HepG2 (cell line): Measurements from ENCODE around the gene PPM1G. TPM values are rescaled to one million over a fixed set of nuclear protein-coding genes. Genes with fewer than 3 reads are reported as not detected.

Source experiments
- DNMT1 ChIP-seq: sonication (generic); formaldehyde crosslinking; IDR thresholded peaks from 2 replicates; pipeline ENCODE4 v1.5.1; 2020; ENCODE audit warnings: mild to moderate bottlenecking, missing genetic modification reagents
- HDAC1 ChIP-seq: sonication (generic); formaldehyde crosslinking; IDR thresholded peaks from 2 replicates; pipeline ENCODE4 v1.5.1; 2020; ENCODE audit warnings: mild to moderate bottlenecking, missing genetic modification reagents
- KAT7 ChIP-seq: IDR thresholded peaks from 2 replicates; pipeline ENCODE4 v1.6.1; 2018; ENCODE audit warnings: borderline replicate concordance, missing compliant biosample characterization
- MTA3 ChIP-seq: sonication (generic); formaldehyde crosslinking; IDR thresholded peaks from 2 replicates; pipeline ENCODE4 v1.4.0; 2020; ENCODE audit warnings: missing genetic modification reagents
- NFYB ChIP-seq: sonication (generic); formaldehyde crosslinking; IDR thresholded peaks from 2 replicates; pipeline ENCODE4 v1.4.0; 2020; ENCODE audit warnings: missing genetic modification reagents
- REL ChIP-seq: sonication (generic); formaldehyde crosslinking; conservative IDR thresholded peaks from 2 replicates; pipeline ENCODE4 v1.8.0; 2022; ENCODE audit warnings: mild to moderate bottlenecking, missing genetic modification reagents, moderate library complexity
- RELA ChIP-seq: sonication (generic); formaldehyde crosslinking; IDR thresholded peaks from 2 replicates; pipeline ENCODE4 v1.4.0; 2020; ENCODE audit warnings: missing genetic modification reagents
- RFX5 ChIP-seq: IDR thresholded peaks from 2 replicates; pipeline ENCODE4 v1.6.1; 2011; ENCODE audit warnings: low read depth, low read length, improper control_type of control experiment
- SIN3B ChIP-seq: fragments of 150-350 bp; IDR thresholded peaks from 2 replicates; pipeline ENCODE4 v1.6.1; 2014; ENCODE audit warnings: low read length
- SMAD3 ChIP-seq: sonication (generic); formaldehyde crosslinking; IDR thresholded peaks from 2 replicates; pipeline ENCODE4 v1.4.0; 2020; ENCODE audit warnings: missing genetic modification reagents
- SP4 ChIP-seq: sonication (generic); formaldehyde crosslinking; IDR thresholded peaks from 2 replicates; pipeline ENCODE4 v1.8.1; 2023; ENCODE audit warnings: mild to moderate bottlenecking, missing genetic modification reagents
- ZBTB33 ChIP-seq: sonication (generic); formaldehyde crosslinking; IDR thresholded peaks from 2 replicates; pipeline ENCODE4 v1.4.0; 2020; ENCODE audit warnings: missing genetic modification reagents
- ZBTB42 ChIP-seq: sonication (generic); formaldehyde crosslinking; IDR thresholded peaks from 2 replicates; pipeline ENCODE4 v1.5.0; 2020; ENCODE audit warnings: mild to moderate bottlenecking, missing genetic modification reagents
- ZNF33A ChIP-seq: sonication (generic); formaldehyde crosslinking; IDR thresholded peaks from 2 replicates; pipeline ENCODE4 v1.5.1; 2020; ENCODE audit warnings: missing genetic modification reagents, mild to moderate bottlenecking, moderate library complexity, borderline replicate concordance
- ZNF619 ChIP-seq: sonication (generic); formaldehyde crosslinking; IDR thresholded peaks from 2 replicates; pipeline ENCODE4 v1.4.0; 2020; ENCODE audit warnings: mild to moderate bottlenecking, missing genetic modification reagents
- ZNF687 ChIP-seq: sonication (generic); formaldehyde crosslinking; IDR thresholded peaks from 2 replicates; pipeline ENCODE4 v1.5.1; 2020; ENCODE audit warnings: mild to moderate bottlenecking, missing genetic modification reagents, moderate library complexity
- ZUFSP ChIP-seq: sonication (generic); formaldehyde crosslinking; IDR thresholded peaks from 2 replicates; pipeline ENCODE4 v1.9.0; 2021; ENCODE audit warnings: missing genetic modification reagents, mild to moderate bottlenecking, borderline replicate concordance
- polyA plus RNA-seq, 8 experiments: library from polyadenylated mRNA; depleted of rRNA in 3 of 8; stranded (reverse) in 7 of 8; unstranded in 1 of 8; fragments of >200 nt; fragmentation: Illumina TruSeq in 4 of 8; extraction: Trizol in 4 of 8; gene quantifications; 2 replicates each; pipeline versions ENCODE4 v1.2.1 to v1.2.3, GENCODE V29; 2011 to 2016; ENCODE audit warnings: low read depth in 4 of 8, missing spikeins in 1 of 8, mixed read lengths in 1 of 8; ENCODE audit not compliant: insufficient read depth in 1 of 8
- total RNA-seq, 5 experiments: library from RNA; depleted of rRNA; stranded (reverse); fragments of >200 nt; fragmentation: Illumina TruSeq; extraction: Trizol; gene quantifications; 2 replicates each; pipeline ENCODE4 v1.2.3, GENCODE V29; 2016; ENCODE audit warnings: low read depth in 1 of 5
- TF ChIP-seq, protein P1 (sequence below): sonication (generic); formaldehyde crosslinking; IDR thresholded peaks from 2 replicates; pipeline ENCODE4 v1.5.1; 2020; ENCODE audit warnings: mild to moderate bottlenecking, missing genetic modification reagents, moderate library complexity
- TF ChIP-seq, protein P2 (sequence below): sonication (generic); formaldehyde crosslinking; IDR thresholded peaks from 2 replicates; pipeline ENCODE4 v1.8.0; 2023; ENCODE audit warnings: mild to moderate bottlenecking, missing genetic modification reagents

PPM1G gene
- total and polyA plus RNA-seq, 2 of the 13 experiments (the other 11 are each of a cell fraction or from before 2014, with no cell fraction given) = 58.2 to 213 TPM

DNA sequence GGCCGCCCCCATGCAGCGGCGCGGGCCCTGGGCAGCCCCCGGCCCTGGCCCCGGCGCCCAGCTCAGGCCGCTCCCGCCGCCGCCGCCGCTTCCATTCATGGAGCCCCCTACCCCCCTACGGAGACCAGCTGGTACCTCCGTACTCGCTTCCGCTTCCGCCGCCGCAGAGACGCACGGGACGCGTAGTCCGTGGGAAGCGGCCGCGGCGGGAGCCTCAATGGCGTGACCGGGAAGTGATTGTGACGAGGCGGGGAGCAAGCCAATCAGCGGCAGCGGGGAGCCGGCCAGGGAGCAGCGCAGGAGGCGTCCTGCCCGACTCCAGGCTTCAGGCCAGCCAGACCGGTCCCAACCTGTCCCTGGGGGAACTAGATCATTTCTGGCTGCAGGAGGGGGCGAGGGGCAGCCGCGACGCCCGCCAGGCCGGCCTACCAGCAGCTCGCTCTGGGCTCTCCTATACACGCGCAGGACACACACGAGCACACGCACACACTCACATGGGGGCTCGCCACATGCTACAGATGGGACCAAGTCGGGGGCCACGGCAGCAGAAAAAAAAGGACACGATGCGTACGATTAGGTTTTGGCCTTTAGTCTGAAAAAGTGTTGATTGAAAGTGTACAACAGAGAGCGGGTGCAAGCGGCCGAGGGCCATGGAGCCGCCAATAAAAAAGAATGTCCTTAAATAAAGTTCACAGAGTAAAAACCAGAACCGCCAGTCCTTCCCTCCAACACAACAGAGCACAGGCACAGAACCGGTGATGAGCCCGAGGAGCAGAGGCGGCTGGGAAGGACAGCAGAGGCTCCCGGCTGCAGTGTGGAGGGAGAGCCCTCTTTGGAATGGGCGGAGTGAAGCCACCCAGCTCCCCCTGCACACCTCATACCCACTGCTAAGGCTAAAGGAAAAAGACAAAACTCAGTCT, 28.5 kb downstream of the PPM1G start, which contains the start of gene ZNF513 (continued):
- peak; percentile 81 for TF ChIP-seq ZNF687 (CRISPR knock-in tag)
- TF ChIP-seq MTA3 (CRISPR knock-in tag) = no peak
- TF ChIP-seq ZNF619 (CRISPR knock-in tag) = no peak; the same call in 1 of the 2 replicates
- TF ChIP-seq SMAD3 (CRISPR knock-in tag) = 0 out of 2 replicates have a peak, but pooled peaks have one; percentile 20
- TF ChIP-seq KAT7 (CRISPR knock-in tag) = no peak
- TF ChIP-seq ZNF33A (CRISPR knock-in tag) = no peak
- no peak for TF ChIP-seq SP4 (CRISPR knock-in tag)
- TF ChIP-seq ZUFSP (CRISPR knock-in tag) = no peak
- peak; percentile 95 for TF ChIP-seq ZBTB33 (CRISPR knock-in tag)
- TF ChIP-seq REL (CRISPR knock-in tag) = no peak
- no peak for TF ChIP-seq RFX5
- TF ChIP-seq ZBTB42 (CRISPR knock-in tag) = 0 out of 2 replicates have a peak, but pooled peaks have one; percentile 41
- no peak for TF ChIP-seq SIN3B
- TF ChIP-seq RELA (CRISPR knock-in tag) = no peak
- no peak for TF ChIP-seq HDAC1 (CRISPR knock-in tag)
- no peak for TF ChIP-seq DNMT1 (CRISPR knock-in tag)
- TF ChIP-seq, protein P1, sequence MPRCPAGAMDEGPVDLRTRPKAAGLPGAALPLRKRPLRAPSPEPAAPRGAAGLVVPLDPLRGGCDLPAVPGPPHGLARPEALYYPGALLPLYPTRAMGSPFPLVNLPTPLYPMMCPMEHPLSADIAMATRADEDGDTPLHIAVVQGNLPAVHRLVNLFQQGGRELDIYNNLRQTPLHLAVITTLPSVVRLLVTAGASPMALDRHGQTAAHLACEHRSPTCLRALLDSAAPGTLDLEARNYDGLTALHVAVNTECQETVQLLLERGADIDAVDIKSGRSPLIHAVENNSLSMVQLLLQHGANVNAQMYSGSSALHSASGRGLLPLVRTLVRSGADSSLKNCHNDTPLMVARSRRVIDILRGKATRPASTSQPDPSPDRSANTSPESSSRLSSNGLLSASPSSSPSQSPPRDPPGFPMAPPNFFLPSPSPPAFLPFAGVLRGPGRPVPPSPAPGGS (CRISPR knock-in tag) = no peak; the same call in 1 of the 2 replicates
- TF ChIP-seq, protein P2, sequence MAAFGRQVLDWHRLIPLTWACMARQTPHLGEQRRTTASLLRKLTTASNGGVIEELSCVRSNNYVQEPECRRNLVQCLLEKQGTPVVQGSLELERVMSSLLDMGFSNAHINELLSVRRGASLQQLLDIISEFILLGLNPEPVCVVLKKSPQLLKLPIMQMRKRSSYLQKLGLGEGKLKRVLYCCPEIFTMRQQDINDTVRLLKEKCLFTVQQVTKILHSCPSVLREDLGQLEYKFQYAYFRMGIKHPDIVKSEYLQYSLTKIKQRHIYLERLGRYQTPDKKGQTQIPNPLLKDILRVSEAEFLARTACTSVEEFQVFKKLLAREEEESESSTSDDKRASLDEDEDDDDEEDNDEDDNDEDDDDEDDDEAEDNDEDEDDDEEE (CRISPR knock-in tag) = peak; percentile 74; the same call in 1 of the 2 replicates
- TF ChIP-seq NFYB = peak; percentile 82
